ENCODE results near the gene EIPR1.

GRCh38 chr2:3257166-3257565 is 120.5 kb downstream of the EIPR1 start:
- TF ChIP-seq POLR2AphosphoS5 (IDR thresholded peaks at IDR 0.05; ENCODE audit: low read length) = no peak
- TF ChIP-seq REST (IDR thresholded peaks at IDR 0.05; ENCODE audit: low read depth, low read length) = no peak
- TF ChIP-seq, protein P1, sequence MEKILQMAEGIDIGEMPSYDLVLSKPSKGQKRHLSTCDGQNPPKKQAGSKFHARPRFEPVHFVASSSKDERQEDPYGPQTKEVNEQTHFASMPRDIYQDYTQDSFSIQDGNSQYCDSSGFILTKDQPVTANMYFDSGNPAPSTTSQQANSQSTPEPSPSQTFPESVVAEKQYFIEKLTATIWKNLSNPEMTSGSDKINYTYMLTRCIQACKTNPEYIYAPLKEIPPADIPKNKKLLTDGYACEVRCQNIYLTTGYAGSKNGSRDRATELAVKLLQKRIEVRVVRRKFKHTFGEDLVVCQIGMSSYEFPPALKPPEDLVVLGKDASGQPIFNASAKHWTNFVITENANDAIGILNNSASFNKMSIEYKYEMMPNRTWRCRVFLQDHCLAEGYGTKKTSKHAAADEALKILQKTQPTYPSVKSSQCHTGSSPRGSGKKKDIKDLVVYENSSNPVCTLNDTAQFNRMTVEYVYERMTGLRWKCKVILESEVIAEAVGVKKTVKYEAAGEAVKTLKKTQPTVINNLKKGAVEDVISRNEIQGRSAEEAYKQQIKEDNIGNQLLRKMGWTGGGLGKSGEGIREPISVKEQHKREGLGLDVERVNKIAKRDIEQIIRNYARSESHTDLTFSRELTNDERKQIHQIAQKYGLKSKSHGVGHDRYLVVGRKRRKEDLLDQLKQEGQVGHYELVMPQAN (conservative IDR thresholded peaks at IDR 0.05) = no peak
- no peak for TF ChIP-seq MYC (IDR thresholded peaks at IDR 0.05; ENCODE audit: insufficient read depth, insufficient read length, insufficient replicate concordance, low read length, severe bottlenecking)
- no peak for TF ChIP-seq RCOR1 (conservative IDR thresholded peaks at IDR 0.05; ENCODE audit: low read depth, low read length)
- no peak for TF ChIP-seq POLR2A (IDR thresholded peaks at IDR 0.05; ENCODE audit: low read depth, low read length)
- no peak for TF ChIP-seq ZNF274 (IDR thresholded peaks at IDR 0.05; ENCODE audit: insufficient read depth, insufficient read length)
- TF ChIP-seq RELA (IDR thresholded peaks at IDR 0.05; ENCODE audit: borderline replicate concordance, partially characterized antibody) = no peak
- TF ChIP-seq MTA2 (IDR thresholded peaks at IDR 0.05; ENCODE audit: low read depth) = no peak
- TF ChIP-seq CREB1 (IDR thresholded peaks at IDR 0.05; ENCODE audit: low read depth) = no peak
- TF ChIP-seq MLLT1 (IDR thresholded peaks at IDR 0.05) = no peak
- TF ChIP-seq EP300 (IDR thresholded peaks at IDR 0.05; ENCODE audit: borderline replicate concordance in 1 of 2, control insufficient read depth in 1 of 2, low read depth in 2 of 2, low read length in 2 of 2) = no peak
- no peak for TF ChIP-seq CTCF (IDR thresholded peaks at IDR 0.05 in 2 of 3, conservative IDR thresholded peaks at IDR 0.05 in 1 of 3; ENCODE audit: control insufficient read depth in 2 of 3, extremely low read depth in 1 of 3, insufficient read depth in 1 of 3, low read depth in 3 of 3, low read length in 3 of 3)
